HCT116 (cell line): ENCODE results near the gene ANTXR2. TPM values are rescaled to one million over a fixed set of nuclear protein-coding genes. Genes with fewer than 3 reads are reported as not detected.

Experiments used
- ATAC-seq: fragments of 200-7000 bp; cut with Tn5 transposase; 2 replicates; pipeline ENCODE4 v1.9.1; 2020; ENCODE audit warnings: mild to moderate bottlenecking, moderate library complexity
- BruUV-seq: library from RNA; stranded (reverse); fragments of 400-500 nt; replicated peaks from 2 replicates; lab custom pipeline; 2021; lab: Mats Ljungman, UMichigan
- CTCF ChIA-PET: fragments of 300-600 bp; sonication (Branson Sonifier 250); formaldehyde crosslinking; loops from one replicate; lab custom pipeline; 2021; ENCODE audit warnings: antibody characterized with exemption; lab: Charles Lee
- POLR2A ChIA-PET: fragments of 300-600, 350-600 bp; sonication (Branson Sonifier 250); formaldehyde crosslinking; loops from one replicate; lab custom pipeline; 2021; ENCODE audit warnings: antibody characterized with exemption; lab: Charles Lee
- RAD21 ChIA-PET, 2 experiments: fragments of 300-600 bp; sonication (Branson Sonifier 250); formaldehyde crosslinking; loops; one replicate each; lab custom pipeline; 2023; ENCODE audit warnings: low total read pairs in 2 of 2; ENCODE audit not compliant: uncharacterized antibody in 2 of 2, unreplicated experiment in 2 of 2, low non-redundant PET in 1 of 2; lab: Charles Lee
- DNase-seq: peaks from one replicate; pipeline ENCODE4 v3.0.0-alpha.2; 2010; ENCODE audit warnings: low read depth, low spot score
- H2AFZ ChIP-seq: fragments of 200-600 bp; shearing (Covaris generic), sonication (generic); 2 replicates; pipeline ENCODE4 v1.6.1; 2017; ENCODE audit warnings: low read depth, mixed run types, mixed read lengths, antibody characterized with exemption, low read length; ENCODE audit not compliant: poor library complexity, severe bottlenecking
- H3K27ac ChIP-seq: 2 replicates; pipeline ENCODE4 v1.5.1; 2012; ENCODE audit warnings: low read depth, low read length
- H3K27me3 ChIP-seq: fragments of 200-600 bp; sonication (generic); 2 replicates; pipeline ENCODE4 v1.6.1; 2016; ENCODE audit warnings: mixed run types, low read length, mixed read lengths; ENCODE audit not compliant: insufficient read depth
- H3K36me3 ChIP-seq, 2 experiments: fragments of 200-500 bp in 1 of 2; fragments of 200-600 bp in 1 of 2; sonication (Bioruptor generic) in 1 of 2; sonication (generic) in 1 of 2; 2 replicates each; pipeline versions ENCODE4 v1.5.1 to v1.6.1; 2014 to 2016; ENCODE audit warnings: low read length in 2 of 2, inconsistent platforms in 1 of 2, mixed read lengths in 1 of 2, mixed run types in 1 of 2; ENCODE audit not compliant: insufficient read depth in 2 of 2, control insufficient read depth in 1 of 2
- H3K4me1 ChIP-seq, 2 experiments: fragments of 200-600 bp in 1 of 2; sonication (generic) in 1 of 2; 2 replicates each; pipeline versions ENCODE4 v1.5.1 to v1.6.1; 2012 to 2017; ENCODE audit warnings: low read length in 2 of 2, inconsistent platforms in 1 of 2, mild to moderate bottlenecking in 1 of 2, mixed read lengths in 1 of 2, mixed run types in 1 of 2, moderate library complexity in 1 of 2; ENCODE audit not compliant: insufficient read depth in 2 of 2, control insufficient read depth in 1 of 2
- H3K4me2 ChIP-seq: fragments of 200-600 bp; sonication (generic); 2 replicates; pipeline ENCODE4 v1.6.1; 2017; ENCODE audit warnings: mixed run types, low read length, mixed read lengths
- H3K4me3 ChIP-seq, 2 experiments: fragments of 200-600 bp in 1 of 2; sonication (generic) in 1 of 2; replicated peaks in 1 of 2; 2 replicates each; pipeline ENCODE4 v1.5.1; 2011 to 2016; ENCODE audit warnings: low read length in 2 of 2, control low read depth in 1 of 2, low read depth in 1 of 2, mild to moderate bottlenecking in 1 of 2, mixed read lengths in 1 of 2, mixed run types in 1 of 2
- H3K79me2 ChIP-seq: fragments of 200-600 bp; sonication (generic); 2 replicates; pipeline ENCODE4 v1.6.1; 2017; ENCODE audit warnings: mild to moderate bottlenecking, mixed run types, low read length, moderate library complexity, mixed read lengths; ENCODE audit not compliant: insufficient read depth
- H3K9ac ChIP-seq: fragments of 200-600 bp; sonication (generic); 2 replicates; pipeline ENCODE4 v1.6.1; 2016; ENCODE audit warnings: low read length, mixed read lengths
- H3K9me2 ChIP-seq: fragments of 200-600 bp; sonication (generic), shearing (Covaris generic); 2 replicates; pipeline ENCODE4 v1.6.1; 2017; ENCODE audit warnings: mixed run types, mild to moderate bottlenecking, moderate library complexity; ENCODE audit not compliant: insufficient read depth
- H3K9me3 ChIP-seq, 2 experiments: fragments of 200-500 bp in 1 of 2; fragments of 200-600 bp in 1 of 2; sonication (Bioruptor generic) in 1 of 2; sonication (generic) in 1 of 2; 2 replicates each; pipeline ENCODE4 v1.6.1; 2014 to 2017; ENCODE audit warnings: low read length in 2 of 2, mixed read lengths in 2 of 2, inconsistent platforms in 1 of 2, low read depth in 1 of 2, mild to moderate bottlenecking in 1 of 2, mixed run types in 1 of 2, moderate library complexity in 1 of 2; ENCODE audit not compliant: control insufficient read depth in 1 of 2, insufficient read depth in 1 of 2
- H4K20me1 ChIP-seq: fragments of 200-600 bp; sonication (generic), shearing (Covaris generic); 2 replicates; pipeline ENCODE4 v1.6.1; 2017; ENCODE audit warnings: mixed run types, mild to moderate bottlenecking, moderate library complexity; ENCODE audit not compliant: insufficient read depth
- ATF3 ChIP-seq: IDR thresholded peaks from 2 replicates; pipeline ENCODE4 v1.6.1; 2012
- CBX3 ChIP-seq: IDR thresholded peaks from 2 replicates; pipeline ENCODE4 v1.6.1; 2012; ENCODE audit warnings: low read depth
- CEBPB ChIP-seq: IDR thresholded peaks from 2 replicates; pipeline ENCODE4 v1.6.1; 2012; ENCODE audit warnings: low read depth
- EZH2 ChIP-seq: fragments of 200-600 bp; sonication (generic); IDR thresholded peaks from 2 replicates; pipeline ENCODE4 v1.6.1; 2017; ENCODE audit warnings: antibody characterized with exemption, mixed run types
- EZH2phosphoT487 ChIP-seq: fragments of 200-600 bp; IDR thresholded peaks from 2 replicates; pipeline ENCODE4 v1.6.1; 2018; ENCODE audit warnings: antibody characterized with exemption, borderline replicate concordance
- POLR2A ChIP-seq: IDR thresholded peaks from 2 replicates; pipeline ENCODE4 v1.7.0; 2011; ENCODE audit warnings: borderline replicate concordance; ENCODE audit not compliant: insufficient read depth, insufficient read length; ENCODE audit errors: extremely low read depth
- POLR2AphosphoS5 ChIP-seq: IDR thresholded peaks from 2 replicates; pipeline ENCODE4 v1.6.1; 2011; ENCODE audit warnings: mild to moderate bottlenecking, low read depth, low read length, moderate library complexity
- RAD21 ChIP-seq: IDR thresholded peaks from 2 replicates; pipeline ENCODE4 v1.6.1; 2012; ENCODE audit warnings: low read depth, mild to moderate bottlenecking
- SIN3A ChIP-seq: IDR thresholded peaks from 2 replicates; pipeline ENCODE4 v1.6.1; 2012; ENCODE audit warnings: low read depth
- SP1 ChIP-seq: IDR thresholded peaks from 2 replicates; pipeline ENCODE4 v1.6.1; 2012; ENCODE audit warnings: low read depth
- SRF ChIP-seq: IDR thresholded peaks from 2 replicates; pipeline ENCODE4 v1.6.1; 2012; ENCODE audit warnings: low read depth
- TCF7L2 ChIP-seq: IDR thresholded peaks from 2 replicates; pipeline ENCODE4 v1.7.0; 2011; ENCODE audit warnings: borderline replicate concordance, inconsistent platforms; ENCODE audit not compliant: insufficient read depth, insufficient read length; ENCODE audit errors: extremely low read depth
- YY1 ChIP-seq: IDR thresholded peaks from 2 replicates; pipeline ENCODE4 v1.6.1; 2011; ENCODE audit warnings: low read length, low read depth, moderate library complexity, mild to moderate bottlenecking; ENCODE audit not compliant: insufficient replicate concordance; ENCODE audit errors: extremely low read depth
- ZBTB33 ChIP-seq: IDR thresholded peaks from 2 replicates; pipeline ENCODE4 v1.6.1; 2011; ENCODE audit warnings: mild to moderate bottlenecking, low read length, moderate library complexity; ENCODE audit not compliant: insufficient replicate concordance; ENCODE audit errors: extremely low read depth
- ZFX ChIP-seq: fragments of 450-650 bp; IDR thresholded peaks from 2 replicates; pipeline ENCODE4 v1.6.1; 2017
- intact Hi-C: fragments of 100-400 bp; cut with micrococcal nuclease; formaldehyde crosslinking; loops from 2 replicates; pipeline ENCODE4 v1.10.0; 2022
- total RNA-seq: library from RNA; stranded (reverse); gene quantifications from one replicate; pipeline ENCODE4 v1.2.1, GENCODE V29; 2021; ENCODE audit not compliant: unreplicated experiment
- TF ChIP-seq, protein P1 (sequence below), 3 experiments: fragments of 200-600 bp in 1 of 3; sonication (generic) in 1 of 3; IDR thresholded peaks in 2 of 3; conservative IDR thresholded peaks in 1 of 3; 2 replicates each; pipeline ENCODE4 v1.5.1; 2012 to 2017; ENCODE audit warnings: low read depth in 2 of 3, low read length in 2 of 3, antibody characterized with exemption in 1 of 3, borderline replicate concordance in 1 of 3, control low read depth in 1 of 3, mild to moderate bottlenecking in 1 of 3, mixed read lengths in 1 of 3, mixed run types in 1 of 3, moderate library complexity in 1 of 3; ENCODE audit not compliant: insufficient read depth in 1 of 3
- TF ChIP-seq, protein P2 (sequence below): IDR thresholded peaks from 2 replicates; pipeline ENCODE4 v1.6.1; 2012
- TF ChIP-seq, protein P3 (sequence below): IDR thresholded peaks from 2 replicates; pipeline ENCODE4 v1.6.1; 2012; ENCODE audit warnings: low read depth

ANTXR2 gene
- total RNA-seq, 1 experiment from 2014 or later, result 6.3 TPM

DNA sequence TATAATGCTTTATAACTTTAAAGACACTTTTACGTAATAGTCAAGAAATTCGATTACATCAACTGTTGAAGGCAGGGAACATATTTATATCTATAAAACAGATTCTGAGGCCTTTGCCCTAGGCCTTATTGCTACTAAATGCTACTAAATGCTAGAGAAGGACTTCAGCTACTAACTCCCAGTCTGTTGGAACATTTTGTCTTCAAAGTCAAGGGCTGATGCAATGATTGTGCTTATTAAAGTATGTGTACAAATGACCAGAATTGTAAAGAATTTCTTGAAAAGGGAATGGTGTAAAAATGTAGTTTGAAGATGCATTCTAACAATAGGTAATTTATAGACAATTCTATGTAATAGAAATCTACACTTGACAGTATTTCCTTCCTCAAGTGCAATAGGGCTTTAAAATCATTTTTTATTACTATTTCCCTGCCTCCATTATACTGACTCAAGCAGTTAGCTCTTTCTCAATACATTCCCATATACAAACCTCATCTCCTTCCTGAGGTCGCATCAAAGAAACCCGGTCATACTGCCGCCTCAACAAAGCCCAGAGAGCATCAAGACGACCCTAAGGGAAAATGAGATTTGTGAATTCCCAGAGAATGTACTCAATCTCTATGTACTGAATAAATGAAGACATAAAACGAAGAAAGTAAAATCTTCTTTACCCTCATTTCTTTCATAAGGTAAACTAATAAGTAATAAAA, 95.7 kb downstream of the ANTXR2 start:
- POLR2A ChIA-PET, result no interaction called here

More for the DNA sequence above, 95.7 kb downstream of the ANTXR2 start:
- intact Hi-C loops, result no loop called here
- Histone ChIP-seq H4K20me1 (no peaks in the 10 kb centered on the region), H3K4me2 (no peak overlapping the region), H3K9me2 (no peaks in the 10 kb centered on the region), H3K27me3 (no peaks in the 10 kb centered on the region), H3K27ac (no peak overlapping the region), H3K9me3 (no peaks in the 10 kb centered on the region; a peak in 1 of 4 replicates), H2AFZ (no peak overlapping the region), H3K9ac (no peak overlapping the region), H3K4me1 (no peaks in the 10 kb centered on the region), H3K36me3 (no peaks in the 10 kb centered on the region), H3K79me2 (no peaks in the 10 kb centered on the region), H3K4me3 (no peak overlapping the region)
- ChIA-PET RAD21 (no interaction called here), CTCF (no interaction called here)
- ATAC-seq, result no peak
- BruUV-seq, result no TSS peak
- TF ChIP-seq POLR2AphosphoS5 (no peak), EZH2phosphoT487 (no peak), SIN3A (no peak), YY1 (no peak), SRF (no peak), SP1 (no peak), ATF3 (no peak), POLR2A (no peak), ZFX (no peak), ZBTB33 (no peak), EZH2 (no peak), RAD21 (no peak), CBX3 (no peak), TCF7L2 (no peak), CEBPB (no peak)
- TF ChIP-seq, protein P1, sequence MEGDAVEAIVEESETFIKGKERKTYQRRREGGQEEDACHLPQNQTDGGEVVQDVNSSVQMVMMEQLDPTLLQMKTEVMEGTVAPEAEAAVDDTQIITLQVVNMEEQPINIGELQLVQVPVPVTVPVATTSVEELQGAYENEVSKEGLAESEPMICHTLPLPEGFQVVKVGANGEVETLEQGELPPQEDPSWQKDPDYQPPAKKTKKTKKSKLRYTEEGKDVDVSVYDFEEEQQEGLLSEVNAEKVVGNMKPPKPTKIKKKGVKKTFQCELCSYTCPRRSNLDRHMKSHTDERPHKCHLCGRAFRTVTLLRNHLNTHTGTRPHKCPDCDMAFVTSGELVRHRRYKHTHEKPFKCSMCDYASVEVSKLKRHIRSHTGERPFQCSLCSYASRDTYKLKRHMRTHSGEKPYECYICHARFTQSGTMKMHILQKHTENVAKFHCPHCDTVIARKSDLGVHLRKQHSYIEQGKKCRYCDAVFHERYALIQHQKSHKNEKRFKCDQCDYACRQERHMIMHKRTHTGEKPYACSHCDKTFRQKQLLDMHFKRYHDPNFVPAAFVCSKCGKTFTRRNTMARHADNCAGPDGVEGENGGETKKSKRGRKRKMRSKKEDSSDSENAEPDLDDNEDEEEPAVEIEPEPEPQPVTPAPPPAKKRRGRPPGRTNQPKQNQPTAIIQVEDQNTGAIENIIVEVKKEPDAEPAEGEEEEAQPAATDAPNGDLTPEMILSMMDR (IDR thresholded peaks at IDR 0.05 in 2 of 3, conservative IDR thresholded peaks at IDR 0.05 in 1 of 3; ENCODE audit: borderline replicate concordance in 1 of 3, insufficient read depth in 1 of 3, low read depth in 2 of 3, low read length in 2 of 3), result no peak
- TF ChIP-seq, protein P2, sequence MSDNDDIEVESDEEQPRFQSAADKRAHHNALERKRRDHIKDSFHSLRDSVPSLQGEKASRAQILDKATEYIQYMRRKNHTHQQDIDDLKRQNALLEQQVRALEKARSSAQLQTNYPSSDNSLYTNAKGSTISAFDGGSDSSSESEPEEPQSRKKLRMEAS, result no peak
- TF ChIP-seq, protein P3, sequence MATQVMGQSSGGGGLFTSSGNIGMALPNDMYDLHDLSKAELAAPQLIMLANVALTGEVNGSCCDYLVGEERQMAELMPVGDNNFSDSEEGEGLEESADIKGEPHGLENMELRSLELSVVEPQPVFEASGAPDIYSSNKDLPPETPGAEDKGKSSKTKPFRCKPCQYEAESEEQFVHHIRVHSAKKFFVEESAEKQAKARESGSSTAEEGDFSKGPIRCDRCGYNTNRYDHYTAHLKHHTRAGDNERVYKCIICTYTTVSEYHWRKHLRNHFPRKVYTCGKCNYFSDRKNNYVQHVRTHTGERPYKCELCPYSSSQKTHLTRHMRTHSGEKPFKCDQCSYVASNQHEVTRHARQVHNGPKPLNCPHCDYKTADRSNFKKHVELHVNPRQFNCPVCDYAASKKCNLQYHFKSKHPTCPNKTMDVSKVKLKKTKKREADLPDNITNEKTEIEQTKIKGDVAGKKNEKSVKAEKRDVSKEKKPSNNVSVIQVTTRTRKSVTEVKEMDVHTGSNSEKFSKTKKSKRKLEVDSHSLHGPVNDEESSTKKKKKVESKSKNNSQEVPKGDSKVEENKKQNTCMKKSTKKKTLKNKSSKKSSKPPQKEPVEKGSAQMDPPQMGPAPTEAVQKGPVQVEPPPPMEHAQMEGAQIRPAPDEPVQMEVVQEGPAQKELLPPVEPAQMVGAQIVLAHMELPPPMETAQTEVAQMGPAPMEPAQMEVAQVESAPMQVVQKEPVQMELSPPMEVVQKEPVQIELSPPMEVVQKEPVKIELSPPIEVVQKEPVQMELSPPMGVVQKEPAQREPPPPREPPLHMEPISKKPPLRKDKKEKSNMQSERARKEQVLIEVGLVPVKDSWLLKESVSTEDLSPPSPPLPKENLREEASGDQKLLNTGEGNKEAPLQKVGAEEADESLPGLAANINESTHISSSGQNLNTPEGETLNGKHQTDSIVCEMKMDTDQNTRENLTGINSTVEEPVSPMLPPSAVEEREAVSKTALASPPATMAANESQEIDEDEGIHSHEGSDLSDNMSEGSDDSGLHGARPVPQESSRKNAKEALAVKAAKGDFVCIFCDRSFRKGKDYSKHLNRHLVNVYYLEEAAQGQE, result no peak
- DNase-seq, result no peak
